CD4-positive, alpha-beta T cell treated with Interleukin-6 for 4 hours (primary cell): ENCODE data around the gene FOXO1.
A peak's percentile ranks its signal among the peaks of the same experiment; 100 is the strongest.
"Not testable (repeated sequence)": the region's sequence is repeated elsewhere in the genome, so short reads cannot be mapped to it uniquely, and the experiment has no call there.

ENCODE experiments used
- DNase-seq: peaks from one replicate; pipeline ENCODE4 v3.0.0-alpha.2; 2020; ENCODE audit warnings: mixed read lengths

The FOXO1 gene

DNA sequence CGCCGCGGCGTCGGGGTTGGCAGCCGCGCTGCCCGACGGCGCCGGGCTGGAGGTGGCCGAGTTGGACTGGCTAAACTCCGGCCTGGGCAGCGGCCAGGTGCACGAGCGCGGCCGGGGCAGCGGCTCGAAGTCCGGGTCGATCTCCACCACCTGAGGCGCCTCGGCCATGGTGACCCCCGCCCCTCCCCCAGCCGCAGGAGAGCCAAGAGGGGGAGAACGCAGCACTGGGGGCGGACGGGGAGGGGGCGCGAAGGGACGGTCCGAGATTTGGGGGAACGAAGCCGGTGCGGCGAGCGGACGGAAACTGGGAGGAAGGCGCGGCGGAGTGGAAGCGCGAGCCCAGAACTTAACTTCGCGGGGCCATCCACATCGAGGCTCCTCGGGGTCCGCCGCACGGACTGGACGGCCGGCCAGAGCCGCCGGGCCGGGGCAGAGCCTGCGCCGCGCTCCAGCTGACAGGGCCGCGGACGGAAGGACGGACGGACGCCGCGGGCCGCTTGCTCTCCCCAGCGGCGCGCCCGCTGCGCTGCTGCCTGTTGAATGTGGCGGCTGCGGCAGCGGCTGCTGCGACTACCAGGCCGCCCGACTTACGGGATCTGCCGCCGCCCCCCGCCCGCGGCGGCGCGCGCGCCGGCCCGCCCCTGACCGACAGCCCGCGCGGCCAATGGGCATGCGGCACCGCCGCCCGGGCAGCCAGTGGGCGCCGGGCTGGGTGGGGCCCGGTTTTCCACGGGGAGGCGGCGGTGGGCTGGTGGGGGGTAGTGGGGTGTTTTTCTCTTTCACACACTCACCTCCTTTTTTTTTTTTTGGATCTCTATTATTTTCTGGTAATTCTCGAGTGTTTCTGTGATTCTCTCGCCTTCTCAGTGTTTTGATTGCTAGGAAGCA is at the start of gene FOXO1:
FOXO1 (minus strand) TSS at position 597 of the 888 bp plus-strand sequence; CDS start at position 168, 429 bp downstream.
- DNase-seq: peak; percentile 92

DNA sequence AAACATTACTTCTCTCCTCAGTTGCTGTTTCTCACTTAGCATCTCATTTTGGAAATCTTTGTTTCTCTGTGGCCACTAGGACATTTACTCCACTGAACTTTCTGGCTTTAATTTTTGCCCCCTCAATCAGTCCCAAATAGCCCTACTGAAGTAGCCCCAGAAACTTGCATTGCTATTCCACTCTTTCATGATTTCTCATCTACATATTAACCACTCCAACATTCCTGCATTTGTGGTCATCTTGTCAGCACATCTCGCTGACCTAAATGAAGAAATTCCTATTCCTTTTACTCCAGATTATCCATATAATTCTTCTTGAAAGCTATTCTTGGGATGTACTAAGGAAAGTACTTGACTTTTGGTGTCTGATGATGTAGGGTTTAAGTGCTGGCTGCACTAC is 48.0 kb upstream of the FOXO1 start:
- DNase-seq: not testable (repeated sequence)

DNA sequence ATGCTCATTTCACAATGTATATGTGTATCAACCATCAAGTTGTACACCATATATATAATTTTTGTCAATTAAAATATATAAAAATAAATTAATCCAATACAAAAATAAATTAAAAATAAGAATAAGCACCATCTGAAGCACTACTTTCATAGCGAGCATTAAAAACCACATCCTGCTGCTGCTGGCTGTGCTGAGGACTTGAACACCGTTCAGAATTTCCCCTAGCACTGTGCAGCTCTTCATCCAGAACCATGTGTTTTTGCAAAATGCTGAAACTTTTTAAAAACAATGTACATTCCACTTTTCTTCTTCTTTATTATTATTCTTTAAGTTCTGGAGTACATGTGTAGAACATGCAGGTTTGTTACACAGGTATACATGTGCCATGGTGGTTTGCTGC is 40.0 kb upstream of the FOXO1 start:
- peak; percentile 19 for DNase-seq

DNA sequence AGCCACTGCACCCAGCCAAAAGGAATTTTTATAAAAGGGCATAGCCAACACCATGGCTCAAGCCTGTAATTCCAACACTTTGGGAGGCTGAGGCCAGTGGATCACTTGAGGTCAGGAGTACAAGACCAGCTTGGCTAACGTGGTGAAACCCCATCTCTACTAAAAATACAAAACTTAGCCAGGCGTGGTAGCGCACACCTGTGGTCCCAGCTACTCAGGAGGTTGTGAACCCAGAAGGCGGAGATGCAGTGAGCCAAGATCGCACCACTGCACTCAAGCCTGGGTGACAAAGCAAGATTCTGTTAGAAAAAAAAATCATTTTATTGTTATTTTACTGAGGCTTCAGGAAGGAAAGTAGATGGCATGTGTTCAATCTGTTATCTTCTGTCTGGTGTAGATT is 31.3 kb upstream of the FOXO1 start:
- DNase-seq: no peak

DNA sequence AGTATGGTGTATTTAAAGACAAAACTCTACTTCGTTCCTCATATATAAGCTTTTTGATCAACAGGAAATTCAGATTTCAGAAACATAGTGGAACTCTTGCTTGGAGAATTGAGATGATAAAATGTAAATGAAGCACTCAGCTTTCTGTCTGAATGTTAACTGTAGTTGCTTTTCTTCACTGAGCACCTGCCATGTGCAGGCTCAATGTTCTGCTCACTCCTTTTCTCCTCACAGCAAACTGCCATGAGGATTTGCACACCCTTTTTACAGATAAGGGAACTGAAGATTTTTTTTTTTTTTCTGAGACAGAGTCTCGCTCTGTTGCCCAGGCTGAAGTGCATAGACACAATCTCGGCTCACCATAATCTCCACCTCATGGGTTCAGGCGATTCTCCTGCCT is 28.0 kb upstream of the FOXO1 start:
- DNase-seq: no peak

DNA sequence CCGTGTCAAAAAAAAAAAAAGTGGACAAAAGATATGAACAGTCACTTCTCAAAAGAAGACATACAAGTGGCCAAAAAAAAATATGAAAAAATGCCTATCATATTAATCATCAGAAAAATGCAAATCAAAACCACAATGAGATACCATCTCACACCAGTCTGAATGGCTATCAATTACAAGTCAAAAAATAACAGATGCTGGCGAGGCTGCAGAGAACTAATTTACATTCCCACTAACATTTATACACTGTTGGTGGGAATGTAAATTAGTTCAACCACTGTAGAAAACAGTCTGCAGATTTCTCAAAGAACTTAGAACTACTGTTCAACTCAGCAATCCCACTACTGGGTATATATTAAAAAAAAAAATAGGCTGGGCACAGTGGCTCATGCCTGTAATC is 26.5 kb upstream of the FOXO1 start:
- DNase-seq: no peak

DNA sequence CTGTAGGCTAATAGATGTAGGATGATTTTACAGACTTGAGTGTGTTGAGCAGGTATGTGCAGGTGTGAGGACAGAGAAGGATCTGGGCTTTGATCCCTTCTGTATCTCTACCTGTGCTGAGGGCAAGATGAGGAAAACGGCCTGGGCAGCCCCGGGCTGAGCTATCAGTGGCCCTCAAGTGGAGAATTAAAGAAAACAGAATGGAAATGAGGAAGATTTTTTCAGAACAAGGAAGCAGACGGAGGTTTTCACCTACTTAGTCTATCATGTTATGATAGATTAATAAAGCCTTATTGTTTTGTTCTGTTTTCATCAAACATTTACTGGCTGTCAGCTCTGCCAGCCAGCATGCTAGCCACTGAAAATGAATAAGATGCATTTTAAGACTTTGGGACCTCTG is 22.3 kb upstream of the FOXO1 start:
- DNase-seq: no peak

DNA sequence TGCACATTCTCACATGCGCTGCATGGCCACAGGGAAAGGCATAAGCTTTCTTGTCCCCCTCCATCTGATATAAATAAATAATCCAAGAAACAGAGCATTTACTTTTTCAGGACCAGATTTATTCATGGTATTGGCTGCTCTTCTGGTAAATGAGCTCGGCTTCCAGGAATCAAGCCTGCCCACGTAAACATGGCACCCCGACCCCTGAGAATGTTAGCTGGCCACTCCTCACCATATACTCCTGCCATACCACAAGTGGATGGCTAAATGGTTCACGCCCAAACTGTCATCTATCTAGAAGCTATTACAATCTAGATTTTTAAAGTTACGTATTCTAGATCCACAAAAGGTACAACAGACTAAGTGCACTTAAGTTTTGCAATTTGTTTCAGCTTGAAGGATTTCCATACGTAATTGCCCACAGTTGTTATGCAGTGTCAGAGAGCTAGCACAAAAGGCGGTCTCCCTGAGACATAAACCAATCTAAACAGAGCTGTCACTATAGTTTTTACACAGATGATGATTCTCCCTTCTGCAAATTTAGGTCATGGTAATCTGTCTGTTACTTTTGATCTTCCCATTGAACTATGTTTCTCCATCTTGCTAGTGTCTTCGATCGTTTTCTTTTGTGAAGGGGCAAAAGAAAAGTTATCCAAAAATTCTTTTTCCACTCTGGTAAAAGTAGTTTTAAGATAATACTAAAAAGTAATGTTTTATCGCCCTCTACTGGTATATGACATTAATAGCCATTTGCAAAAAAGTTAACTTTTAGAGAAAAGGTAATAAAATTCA is 16.2 kb upstream of the FOXO1 start:
- DNase-seq: no peak

DNA sequence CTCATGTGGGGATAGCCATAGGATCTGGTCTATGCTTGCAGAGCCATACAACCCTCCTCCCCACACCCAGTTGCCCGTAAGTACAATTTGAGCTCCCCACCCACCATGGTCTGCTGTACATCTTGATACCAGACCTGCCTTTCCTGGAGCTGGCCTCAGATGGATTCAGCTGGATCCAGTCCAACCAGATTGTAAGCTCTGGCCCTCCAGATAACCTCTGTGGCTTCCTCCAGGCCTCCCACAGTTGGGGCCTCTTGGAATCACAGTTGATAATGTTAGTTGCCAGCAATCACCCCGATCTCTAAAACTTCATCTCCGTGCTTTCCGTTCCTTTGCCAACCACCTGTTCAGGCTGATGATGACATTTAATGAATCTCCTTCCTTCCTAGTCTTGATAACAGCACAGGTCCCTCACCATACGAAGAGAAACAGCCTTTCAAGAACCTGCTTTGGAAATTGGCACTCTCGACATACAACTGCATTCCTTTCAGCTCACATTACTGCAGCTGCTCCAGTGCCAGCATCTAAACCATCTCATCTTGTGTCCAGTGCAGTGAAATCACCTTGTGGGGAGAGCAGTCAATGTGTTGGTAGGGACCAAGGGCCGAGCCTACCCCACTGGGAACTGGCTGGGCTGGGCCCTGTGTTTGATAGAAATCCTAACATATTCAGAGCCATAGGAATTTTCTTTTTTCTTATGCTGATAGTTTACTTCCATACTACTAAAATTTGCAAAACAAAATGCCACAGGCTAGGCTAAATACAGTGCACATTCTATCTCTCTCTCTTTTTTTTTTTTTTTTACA is 15.1 kb upstream of the FOXO1 start:
- DNase-seq: no peak

DNA sequence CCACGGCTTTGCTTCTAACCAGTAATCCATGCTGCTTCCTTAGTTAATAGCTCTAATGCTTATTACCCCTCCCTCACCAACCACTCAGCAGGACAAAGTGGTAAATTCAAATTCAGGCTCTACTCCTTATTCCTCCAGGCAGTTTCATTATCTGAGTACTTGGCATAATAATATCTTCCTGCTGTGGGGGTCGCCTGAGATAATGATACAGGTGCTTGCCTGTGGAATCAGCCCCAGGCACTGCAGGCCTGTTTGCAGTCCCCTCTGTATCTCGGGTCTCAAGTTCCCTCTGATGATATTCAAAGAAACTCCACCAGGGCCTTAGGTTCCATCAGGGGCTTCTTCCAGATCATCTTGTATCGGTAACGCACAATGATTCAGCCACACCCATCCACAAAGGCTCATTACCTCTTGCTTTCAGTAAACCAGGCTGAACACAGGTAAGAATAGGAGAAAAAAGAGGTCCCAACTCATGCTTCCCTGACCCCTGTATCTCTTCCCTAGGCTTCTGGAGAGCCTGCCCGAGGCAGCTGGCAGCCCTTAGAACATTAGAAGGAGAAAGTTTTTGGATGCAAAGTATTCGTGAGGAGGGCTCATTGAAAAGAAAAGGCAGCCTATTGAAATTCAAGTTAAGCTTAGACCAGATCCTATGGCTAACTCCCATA is 14.3 kb upstream of the FOXO1 start:
- DNase-seq: no peak

DNA sequence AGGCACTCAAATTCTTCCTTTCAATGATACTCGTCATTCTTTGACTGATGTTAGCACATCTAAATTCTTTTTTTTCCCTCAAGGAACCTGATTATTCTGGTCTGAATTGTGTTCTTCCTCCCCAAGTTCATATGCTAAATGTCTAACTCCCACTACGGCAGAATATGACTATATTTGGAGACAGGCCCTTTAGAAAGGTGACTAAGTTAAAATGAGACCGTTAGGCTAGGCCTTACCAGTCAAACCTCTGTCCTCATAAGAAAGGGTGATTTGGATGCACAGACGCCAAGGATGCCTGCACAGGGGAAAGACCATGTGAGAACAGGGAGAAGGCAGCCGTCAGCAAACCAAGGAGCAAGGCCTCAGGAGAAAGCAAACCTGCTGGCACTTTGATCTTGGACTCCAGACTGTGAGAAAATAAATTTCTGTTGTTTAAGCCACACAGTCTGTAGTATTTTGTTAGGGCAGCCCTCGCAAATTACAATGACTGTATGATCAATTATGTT is 13.1 kb upstream of the FOXO1 start:
- no peak for DNase-seq

DNA sequence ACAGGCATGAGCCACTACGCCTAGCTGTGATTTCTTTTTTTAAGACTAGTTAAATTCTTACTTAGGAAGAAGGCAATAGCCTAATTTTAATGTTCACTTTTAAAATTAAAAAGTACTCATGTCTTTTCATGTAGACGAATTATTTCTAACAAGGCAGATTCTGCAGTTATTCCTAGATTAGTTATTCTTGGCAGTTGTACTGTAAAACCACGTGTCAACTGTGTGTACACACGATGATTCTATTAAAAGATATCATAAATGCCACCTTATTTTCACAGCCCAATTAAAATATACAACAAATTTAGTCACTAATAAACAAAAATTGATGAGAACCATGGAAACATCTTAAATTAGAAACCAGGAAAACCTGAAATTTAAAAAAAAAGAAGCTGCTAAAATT is 10.6 kb upstream of the FOXO1 start:
- no peak for DNase-seq

DNA sequence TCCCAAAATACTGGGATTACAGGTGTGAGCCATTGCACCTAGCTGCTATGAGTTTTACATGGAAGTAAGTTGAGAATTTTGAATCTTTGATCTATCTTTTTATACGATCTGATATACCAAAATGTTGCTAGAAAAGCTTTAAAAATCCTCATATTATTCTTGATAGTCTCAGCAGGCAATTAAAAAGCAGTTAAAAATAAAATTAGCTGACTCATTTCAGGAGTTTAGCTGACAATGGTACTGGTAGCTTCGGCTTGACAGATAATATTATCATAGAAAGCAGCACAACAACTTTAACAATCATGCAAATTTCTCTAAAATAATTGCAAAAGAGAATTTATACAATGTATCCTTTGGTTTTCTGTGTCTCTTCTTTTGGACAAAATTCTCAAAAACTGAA is 9.6 kb upstream of the FOXO1 start:
- DNase-seq: no peak

DNA sequence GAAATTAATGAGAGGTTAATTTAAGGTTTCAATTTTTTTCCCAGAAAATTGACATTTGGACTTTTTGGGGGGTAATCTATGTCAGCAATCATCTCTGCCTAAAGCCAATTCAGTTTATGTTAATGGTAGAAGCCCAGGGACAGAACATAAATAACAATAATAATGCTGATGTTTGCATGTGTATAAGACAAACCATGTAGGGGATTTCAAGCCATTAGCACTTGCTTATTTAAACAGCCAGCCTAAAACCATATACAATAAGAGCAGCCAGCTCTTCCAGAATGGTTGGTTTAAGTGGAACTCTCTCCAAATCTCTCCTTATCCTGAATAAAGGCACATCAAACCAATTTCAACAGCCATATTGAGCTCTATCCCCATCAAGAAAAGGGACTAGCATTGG is 7.0 kb upstream of the FOXO1 start:
- DNase-seq: no peak

DNA sequence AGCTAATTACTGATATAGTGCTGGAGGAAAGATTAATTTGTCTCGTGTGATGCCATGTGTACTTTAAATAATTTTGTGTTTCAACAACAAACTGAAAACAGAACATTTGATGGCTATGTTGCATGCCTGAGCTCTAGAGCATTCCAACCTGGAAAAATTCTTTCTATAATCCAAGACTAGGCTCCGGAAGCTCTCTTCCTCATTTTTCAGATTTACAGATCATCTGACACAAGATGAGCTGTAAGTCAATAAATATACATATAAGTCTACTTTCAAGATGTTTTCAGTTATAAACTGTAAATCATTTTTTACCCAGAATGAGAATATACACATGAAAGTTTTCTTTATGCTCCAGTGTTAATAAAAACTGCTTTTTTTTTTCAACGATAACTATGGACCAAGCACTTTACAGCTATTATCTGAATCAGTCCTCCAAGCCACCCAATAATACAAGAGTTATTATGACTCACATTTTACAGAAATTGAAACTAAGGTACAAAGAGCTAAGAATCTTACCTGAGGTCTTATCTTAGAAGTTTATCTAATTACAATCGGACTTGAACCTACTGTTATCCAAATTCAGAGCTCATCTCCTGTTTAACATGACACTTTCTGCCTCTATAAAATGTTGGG is 6.4 kb upstream of the FOXO1 start:
- no peak for DNase-seq

DNA sequence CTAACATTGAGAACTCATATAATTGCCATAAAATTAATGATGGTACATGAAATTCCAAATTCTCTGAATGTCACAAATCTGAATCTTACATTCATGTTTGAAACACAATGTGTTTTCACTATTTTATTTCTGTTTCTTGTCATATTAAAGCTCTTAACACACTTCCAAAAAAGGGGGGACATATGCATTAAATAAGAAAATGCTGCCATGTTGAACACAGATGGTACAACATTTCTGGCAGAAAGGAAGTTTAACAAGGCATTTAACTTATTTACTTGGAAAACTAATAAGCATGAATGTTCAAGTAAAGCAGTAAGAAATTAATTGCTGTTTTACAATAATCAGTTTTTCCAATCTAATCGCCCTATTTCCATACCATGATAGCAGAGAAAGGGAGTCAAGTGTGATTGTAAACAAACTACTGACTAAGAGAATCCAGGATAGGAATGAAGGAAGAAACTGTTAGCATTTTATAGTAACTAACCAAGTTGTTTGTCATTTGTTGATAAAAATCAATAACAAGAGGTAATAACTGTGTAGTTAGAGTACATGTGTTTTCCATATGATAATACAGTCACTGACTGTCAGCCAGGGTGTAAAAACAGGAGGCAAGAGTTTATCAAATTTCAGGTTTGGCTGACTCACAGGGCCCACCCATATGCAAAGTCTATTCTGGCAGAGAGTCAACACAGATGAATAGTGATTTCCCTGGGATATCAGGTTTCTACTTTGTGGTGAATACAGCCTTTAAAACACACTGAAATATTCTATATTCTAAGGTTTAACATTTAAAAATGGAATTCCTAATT is 5.7 kb upstream of the FOXO1 start:
- DNase-seq: peak; percentile 26

DNA sequence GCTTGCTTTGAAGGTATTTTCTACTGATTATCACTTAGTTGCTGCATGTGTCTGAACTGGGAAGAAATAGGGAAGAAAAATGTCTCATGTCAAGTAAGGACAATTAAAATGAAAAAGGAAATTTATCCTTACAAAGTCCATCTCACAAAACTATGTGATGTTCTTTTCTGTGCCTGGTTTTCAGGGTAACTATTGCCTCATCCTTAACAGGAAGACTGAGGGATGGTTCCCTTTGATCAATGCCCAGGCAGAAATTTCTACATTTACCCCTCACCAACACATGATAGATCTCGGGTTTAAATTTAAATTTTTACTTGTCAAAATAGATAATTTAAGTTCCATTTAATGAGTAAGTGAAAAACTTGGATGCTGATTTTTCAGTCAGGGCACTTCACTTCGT is 3.9 kb upstream of the FOXO1 start:
- DNase-seq: no peak

DNA sequence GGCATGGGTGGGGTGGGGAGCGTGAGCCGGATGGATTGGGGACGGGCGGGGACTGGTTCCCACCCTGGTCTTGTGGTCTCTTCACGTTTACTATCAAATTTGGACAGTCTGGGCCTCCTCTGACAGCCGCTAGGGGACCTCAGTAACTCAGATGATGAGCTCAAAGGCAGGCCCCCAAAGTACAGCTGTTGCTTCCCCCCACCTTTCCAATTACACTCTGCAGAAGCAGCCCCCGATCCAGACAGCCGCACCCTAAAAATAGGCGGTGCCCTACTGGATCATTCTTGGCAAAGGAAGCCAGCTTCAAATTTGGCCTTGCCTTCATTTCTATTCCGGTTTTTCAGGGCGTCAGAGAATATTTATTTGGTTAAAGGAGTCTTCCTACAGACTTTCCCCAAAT is 1.9 kb upstream of the FOXO1 start:
- peak; percentile 49 for DNase-seq

DNA sequence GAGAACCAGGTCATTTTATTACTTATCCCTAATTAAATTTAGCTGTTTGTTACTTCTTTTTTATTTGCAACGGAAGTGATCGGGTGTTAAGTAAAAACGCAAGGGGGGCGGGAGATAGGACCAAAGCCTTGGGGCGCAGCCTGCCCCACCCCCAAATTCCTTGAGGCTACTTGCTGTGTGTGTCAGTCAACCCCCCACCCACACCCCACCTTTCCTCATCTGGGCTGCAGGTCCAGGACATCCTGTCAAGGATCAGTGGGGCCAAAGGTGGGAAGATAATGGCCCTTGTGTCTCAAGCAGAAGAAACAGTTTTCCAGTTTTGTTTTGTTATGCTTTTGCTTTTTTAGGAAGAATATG is 1.2 kb upstream of the FOXO1 start:
- DNase-seq: peak; percentile 32

DNA sequence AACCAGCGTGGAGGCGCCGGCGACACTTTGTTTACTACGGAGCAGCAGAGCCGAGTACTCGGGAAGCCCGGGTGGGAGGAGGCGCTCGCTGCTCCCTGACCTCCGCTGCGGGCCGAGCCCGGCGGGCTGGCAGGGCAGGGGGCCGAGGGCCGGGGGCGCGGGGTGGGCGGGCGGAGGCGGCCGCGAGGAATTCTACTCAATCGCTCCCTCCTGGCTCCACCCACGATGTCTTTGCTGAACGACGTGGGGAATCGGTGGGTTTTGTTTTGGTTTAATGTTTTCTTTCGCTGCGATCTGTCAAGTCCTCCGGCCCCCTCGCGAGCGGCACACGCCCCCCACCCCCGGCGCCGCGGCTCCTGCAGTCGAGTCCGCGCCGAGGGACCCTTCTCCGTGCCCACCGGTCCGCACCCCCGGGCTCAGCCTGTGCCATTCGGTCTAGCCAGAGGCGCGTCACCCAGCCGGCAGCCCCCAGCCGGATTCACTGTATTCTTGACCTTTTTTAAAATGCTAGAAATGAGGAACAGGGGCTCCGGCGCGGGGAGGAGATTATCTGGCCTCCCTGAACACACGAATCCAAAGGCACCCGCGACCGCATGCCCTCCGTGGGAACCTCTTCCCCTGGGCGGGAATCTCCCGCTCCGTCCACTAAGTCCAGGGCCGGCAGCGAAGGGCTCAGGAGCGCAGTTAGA is 636 bp upstream of the FOXO1 start:
- DNase-seq: no peak
